ENCODE measurements around the gene GMDS.

Gene GMDS

DNA sequence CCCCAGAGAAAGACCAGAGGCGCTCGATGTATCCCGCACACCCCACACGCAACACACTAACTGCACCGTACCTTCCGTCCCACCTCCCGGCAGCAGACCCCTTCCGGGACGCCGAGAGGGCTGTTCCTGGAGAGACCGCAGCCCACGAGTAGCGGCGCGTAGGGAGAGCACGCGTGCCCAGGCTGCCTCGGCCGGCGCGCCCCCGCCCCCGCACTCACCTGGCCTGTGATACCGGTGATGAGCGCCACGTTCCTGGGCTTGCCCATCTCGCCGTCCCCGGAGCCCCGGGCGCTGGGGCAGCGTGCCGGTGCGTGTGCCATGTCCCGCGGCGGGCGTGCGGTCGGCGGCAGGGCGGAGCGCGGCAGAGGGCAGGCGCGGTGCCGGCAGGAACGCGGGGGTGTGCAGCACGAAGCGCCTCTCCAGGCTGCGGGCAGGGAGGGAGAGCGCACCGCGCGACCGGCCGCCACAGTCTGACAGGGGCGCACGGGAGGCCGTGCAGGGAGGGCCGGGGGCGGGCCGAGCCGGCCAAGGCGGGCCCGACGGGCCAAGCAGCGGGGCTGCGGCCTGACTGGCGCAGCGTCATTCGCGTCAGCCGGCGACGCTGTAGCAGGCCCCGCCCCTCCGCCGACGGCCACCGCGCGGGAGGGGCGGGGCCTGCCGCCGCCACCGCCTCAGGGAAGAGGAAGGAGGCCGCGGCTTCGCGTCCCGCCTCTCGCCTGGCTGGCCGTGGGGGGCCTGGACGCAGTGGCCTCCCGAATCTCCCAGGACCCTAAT is at the start of gene GMDS:
GMDS (minus strand) TSS at position 503 of the 774 bp plus-strand sequence.
- peak; percentile 96 for DNase-seq

DNA sequence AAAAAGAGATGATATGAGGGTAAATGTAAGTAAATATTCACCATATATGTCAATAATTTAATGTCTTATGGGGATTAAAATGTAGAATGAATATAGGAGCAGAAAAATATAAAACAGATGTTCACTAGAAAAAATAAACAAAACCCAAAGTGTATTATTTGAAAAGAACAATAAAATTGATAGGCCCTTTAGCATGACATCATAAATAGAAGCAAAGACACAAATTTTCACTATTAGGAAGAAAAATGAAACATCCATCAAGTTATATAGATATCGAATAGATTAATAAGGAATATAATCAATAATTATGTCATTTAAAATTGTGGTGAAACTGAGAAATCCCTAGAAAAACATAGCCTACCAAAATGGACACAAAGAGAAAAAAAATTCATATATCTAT is 40.1 kb upstream of the GMDS start:
- DNase-seq: no peak

DNA sequence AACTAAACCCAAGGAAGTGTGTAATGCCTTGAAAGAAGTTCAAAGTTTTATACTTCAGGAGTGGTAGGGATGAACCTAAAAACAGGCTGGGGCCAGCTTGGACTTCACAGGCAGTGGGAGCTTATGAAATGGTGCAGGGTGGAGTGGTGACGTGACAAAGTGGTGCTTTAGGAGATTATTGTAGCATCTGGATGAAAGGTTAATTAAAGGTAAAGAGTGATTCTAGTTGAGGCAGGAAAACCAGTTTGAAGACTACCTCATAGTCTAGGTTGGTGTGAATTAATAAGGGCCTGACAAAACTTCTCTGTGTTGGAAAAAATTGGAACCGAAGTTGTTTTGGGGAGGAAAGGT is 30.5 kb upstream of the GMDS start:
- no peak for DNase-seq

DNA sequence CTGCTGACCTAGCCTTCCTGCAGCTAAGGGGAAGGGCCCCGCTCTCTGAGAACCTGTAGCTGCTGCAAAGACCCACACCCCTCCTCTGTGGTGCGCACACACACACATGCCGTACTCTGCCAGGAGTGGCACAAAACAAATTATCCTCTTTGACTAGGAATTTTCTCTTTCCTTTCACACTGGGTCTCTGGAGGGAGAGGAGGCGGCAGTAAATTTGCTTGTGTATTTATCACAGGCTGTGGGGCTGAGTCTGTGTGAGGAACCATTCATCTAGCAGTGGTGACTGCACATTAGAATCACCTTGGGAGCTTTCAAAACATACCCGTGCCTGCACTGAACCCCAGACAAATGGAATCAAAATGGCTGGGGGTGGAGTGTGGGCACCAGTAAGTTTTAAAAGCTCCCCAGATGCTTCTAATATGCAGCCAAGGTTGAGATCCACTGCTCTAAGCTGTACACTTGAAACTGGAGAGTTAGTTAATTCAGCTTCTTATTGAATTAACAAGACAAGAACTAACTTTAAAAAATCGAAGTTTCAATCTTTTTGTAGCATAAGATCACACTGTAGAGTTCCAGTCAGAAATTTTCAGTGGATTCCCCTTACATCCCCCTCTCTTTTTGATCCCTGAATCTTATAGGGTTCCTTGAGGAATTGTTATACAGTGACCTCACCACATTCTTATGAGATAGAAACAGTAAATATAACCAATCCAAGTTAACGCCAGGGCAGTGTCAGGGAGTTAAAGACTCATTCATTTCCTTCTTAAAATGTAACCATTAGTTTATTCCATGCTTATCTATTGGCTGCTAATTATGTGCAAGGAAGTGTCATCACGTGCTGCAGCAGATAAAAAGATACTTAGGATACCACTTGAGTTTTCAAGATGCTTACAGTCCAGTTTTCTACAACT is 29.8 kb upstream of the GMDS start:
- DNase-seq: no peak

GRCh38 chr6:2272696-2273095 is 27.3 kb upstream of the GMDS start:
- DNase-seq: no peak

DNA sequence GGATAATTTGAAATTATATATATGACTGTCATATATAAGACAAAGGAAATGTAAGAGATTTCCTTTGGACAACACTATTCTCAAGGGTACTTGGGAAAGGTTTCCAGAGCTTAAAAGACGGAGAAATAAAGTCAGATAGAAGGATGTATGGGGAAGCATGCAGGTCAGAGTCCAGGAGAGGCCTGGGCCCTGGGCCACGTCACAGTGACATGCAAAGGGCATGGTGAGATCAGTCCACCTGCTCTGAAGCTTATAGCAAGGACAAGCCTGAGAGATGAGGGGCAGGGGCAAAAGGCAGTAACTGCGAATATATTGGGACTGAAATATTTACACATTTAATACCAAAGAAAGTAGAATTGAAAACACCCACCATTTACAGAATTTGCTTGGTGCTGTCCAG is 24.6 kb upstream of the GMDS start:
- DNase-seq: no peak

DNA sequence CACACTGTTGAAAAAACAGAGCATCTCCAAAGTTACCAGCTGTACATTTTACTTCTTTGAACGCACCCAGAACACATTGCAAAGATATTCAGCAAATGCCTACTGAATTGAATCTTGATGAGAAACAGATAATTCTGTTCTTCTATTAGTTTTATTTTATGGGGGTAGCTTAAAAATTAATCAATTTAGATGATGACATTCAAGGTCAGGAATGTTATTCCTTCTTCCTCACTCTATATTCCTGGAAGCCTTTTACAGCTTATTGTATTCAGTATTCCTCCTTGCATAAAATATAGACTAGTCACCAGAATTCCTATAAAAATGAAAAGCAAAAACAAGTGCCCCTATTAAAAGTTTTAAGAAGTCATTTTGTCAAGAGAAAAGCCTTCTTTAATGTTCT is 21.4 kb upstream of the GMDS start:
- no peak for DNase-seq

DNA sequence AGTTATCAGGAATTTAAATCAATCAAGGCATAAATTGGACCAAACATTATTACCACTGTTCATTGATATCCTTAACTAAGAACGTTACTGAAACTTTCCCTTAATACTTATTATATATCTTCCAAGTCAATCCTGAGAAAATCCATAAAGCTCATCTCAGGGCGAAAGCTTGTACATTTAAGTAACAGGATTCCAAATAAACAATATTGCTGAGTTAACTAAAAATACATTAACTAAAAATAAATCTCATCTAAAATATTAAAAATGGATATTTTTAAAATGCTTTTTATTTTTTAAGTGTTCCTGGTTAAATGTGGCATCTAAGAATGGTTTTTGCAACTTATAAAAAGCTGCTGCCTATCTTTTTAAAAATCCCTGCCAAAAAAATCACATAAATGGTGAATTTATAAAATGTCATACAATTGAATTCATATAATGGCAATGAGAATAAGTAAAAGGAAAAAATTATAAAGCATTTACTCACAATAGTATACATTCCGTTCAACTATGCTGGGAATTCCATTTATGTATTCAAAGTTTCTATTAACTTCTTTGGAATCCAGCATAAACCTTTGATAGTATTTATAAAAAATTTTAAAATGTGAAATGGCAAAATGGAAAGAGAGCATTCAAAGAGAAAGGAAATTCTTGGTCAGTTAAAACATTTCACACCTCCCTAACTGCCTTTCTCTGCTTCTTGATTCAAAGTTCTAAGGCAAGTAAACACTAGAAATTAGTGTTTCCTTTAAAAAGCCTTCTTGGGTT is 20.8 kb upstream of the GMDS start:
- DNase-seq: no peak

DNA sequence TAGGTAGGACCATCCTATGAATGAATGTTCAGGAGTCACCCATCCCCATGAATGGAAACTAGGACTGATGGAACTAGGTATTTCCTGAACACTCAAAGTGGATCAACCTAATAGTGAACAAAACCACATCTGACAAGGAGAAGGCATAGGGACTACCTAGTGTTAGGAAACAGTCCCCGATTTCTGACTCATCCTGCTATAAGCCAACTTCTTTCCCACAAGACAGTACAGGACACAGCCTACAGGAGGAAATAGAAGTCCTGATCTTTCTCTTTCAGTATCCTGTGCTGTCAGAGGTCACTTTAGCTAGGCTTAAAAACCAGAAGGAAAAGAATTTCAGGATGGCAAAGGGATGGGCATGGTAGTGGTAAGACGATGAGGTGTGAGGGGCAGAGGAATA is 19.5 kb upstream of the GMDS start:
- peak; percentile 11 for DNase-seq

- no peak for DNase-seq
These were observed 18.5 kb upstream of the GMDS start for GRCh38 chr6:2263896-2264295.

DNA sequence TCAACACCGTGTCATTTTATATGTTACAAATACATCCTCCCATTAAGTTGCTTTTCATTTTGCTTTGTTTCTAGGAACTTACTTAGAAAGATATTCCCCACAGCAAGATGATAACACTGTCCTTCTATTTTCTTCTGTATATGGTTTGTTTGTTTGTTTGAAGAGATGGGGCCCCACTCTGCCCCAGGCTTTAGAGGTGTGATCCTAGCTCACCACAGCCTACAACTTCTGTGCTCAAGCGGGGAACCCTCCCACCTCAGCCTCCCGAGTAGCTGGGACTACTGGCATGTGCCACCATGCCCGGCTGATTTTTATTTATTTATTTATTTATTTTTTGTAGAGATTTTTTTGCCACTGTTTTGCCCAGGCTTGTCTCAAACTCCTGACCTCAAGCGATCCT is 14.2 kb upstream of the GMDS start:
- DNase-seq: no peak

DNA sequence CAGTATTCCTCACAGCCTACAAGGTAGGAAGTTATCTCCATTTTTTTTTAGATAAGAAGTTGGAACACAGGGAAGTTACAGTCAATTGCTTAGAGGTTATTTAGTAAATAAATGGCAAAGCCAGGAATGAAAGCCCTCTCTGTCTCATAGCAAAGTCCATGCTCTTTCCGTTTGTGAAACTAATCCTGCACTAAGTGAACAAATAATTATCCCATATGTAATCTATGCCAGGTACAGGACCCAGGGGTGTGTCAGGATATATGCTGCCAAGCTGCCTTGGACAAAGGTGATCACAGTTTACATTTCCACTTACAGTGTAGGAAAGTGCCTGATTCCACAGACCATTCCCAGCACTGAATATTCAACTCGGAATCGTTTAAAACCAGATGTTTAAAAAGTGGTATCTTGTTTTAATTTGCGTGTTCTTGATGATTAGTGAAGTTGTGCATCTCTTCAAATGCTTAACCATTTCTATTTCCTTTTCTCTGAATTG is 13.6 kb upstream of the GMDS start:
- no peak for DNase-seq

DNA sequence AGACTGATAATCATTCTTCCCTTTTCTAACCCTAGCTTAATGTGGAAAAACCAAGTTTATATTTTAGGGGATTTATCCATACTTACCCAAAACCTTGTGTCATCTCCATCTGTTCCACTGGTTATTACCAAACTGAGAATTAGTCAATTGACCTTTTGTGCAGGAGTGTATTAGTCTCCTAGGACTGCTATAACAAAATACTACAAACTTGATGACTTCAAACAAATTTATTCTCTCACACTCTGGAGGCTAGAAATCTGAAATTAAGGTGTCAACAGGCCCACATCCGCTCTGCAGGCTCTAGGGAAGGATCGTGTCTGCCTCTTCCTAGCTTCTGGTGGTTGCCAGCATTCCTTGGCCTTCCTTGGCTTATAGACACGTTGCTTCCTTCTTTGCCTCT is 12.7 kb upstream of the GMDS start:
- peak; percentile 19 for DNase-seq

- peak; percentile 16 for DNase-seq
These were observed 12.0 kb upstream of the GMDS start for GRCh38 chr6:2257363-2257762.

- DNase-seq: no peak
These were observed 9.3 kb upstream of the GMDS start for GRCh38 chr6:2254747-2255146.

DNA sequence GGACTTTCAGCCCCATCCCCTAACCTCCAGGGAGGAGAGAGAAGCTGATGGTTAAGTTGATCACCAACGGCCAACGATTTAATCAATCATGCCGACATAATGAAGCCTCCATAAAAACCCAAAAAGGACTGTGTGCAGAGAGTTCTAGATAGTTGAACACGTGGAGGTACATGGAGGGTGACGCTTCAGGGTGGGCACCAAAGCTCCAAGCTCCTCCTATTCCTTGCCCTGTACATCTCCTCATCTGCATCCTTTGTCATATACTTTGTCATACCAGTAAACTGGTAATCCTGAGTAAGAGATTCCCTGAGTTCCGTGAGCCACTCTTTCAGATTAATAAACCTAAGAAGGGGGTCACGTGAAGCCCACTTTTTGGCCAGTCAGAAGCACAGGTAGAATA is 3.7 kb upstream of the GMDS start:
- no peak for DNase-seq

GRCh38 chr6:2247664-2248063 is 2.3 kb upstream of the GMDS start:
- DNase-seq: no peak

- DNase-seq: peak; percentile 23
These were observed 765 bp upstream of the GMDS start for GRCh38 chr6:2245877-2246863.

GRCh38 chr6:2244261-2245102 is 923 bp downstream of the GMDS start:
- no peak for DNase-seq

- DNase-seq: no peak
These were observed 3.1 kb downstream of the GMDS start for GRCh38 chr6:2242311-2242710.

- DNase-seq: no peak
These were observed 4.4 kb downstream of the GMDS start for GRCh38 chr6:2240961-2241360.
